GM18507 (cell line): ENCODE measurements around the gene SLC27A1.
"Not testable (repeated sequence)": the region's sequence is repeated elsewhere in the genome, so short reads cannot be mapped to it uniquely, and the experiment has no call there.

ENCODE experiments used
- DNase-seq: peaks from one replicate; pipeline ENCODE4 v3.0.0; 2011; ENCODE audit warnings: low read depth; ENCODE audit not compliant: insufficient read length; ENCODE audit errors: extremely low spot score
- FAIRE-seq: peaks from 2 replicates; lab custom pipeline; 2011; peaks lifted over from hg19 to GRCh38; lab: Jason Lieb, UNC

Gene SLC27A1

GRCh38 chr19:17455308-17456123, 14.8 kb upstream of the SLC27A1 start:
- FAIRE-seq (no peak), DNase-seq (no peak)

GRCh38 chr19:17456127-17456526, 14.2 kb upstream of the SLC27A1 start:
- DNase-seq (no peak), FAIRE-seq (no peak)

- FAIRE-seq = no peak
- DNase-seq = no peak
Measured at GRCh38 chr19:17457616-17458015, 12.7 kb upstream of the SLC27A1 start.

- no peak for FAIRE-seq
- no peak for DNase-seq
Measured at GRCh38 chr19:17458970-17459369, 11.4 kb upstream of the SLC27A1 start.

- no peak for FAIRE-seq
Measured at GRCh38 chr19:17460372-17461230, 9.7 kb upstream of the SLC27A1 start, which contains the start of gene NXNL1. NXNL1 (minus strand) TSS chr19:17460926; CDS start chr19:17460869, 57 bp downstream.

GRCh38 chr19:17466487-17466850, 3.9 kb upstream of the SLC27A1 start:
- FAIRE-seq (no peak), DNase-seq (no peak)

More at GRCh38 chr19:17460372-17461230, 9.7 kb upstream of the SLC27A1 start, which contains the start of gene NXNL1:
- no peak for DNase-seq

- FAIRE-seq (no peak), DNase-seq (no peak)
Measured at GRCh38 chr19:17467471-17468301, 2.6 kb upstream of the SLC27A1 start.

GRCh38 chr19:17468302-17469091, 1.8 kb upstream of the SLC27A1 start:
- DNase-seq (no peak), FAIRE-seq (no peak)

- FAIRE-seq (no peak), DNase-seq (no peak)
Measured at GRCh38 chr19:17469092-17469480, 1.2 kb upstream of the SLC27A1 start.

GRCh38 chr19:17469481-17470067, 750 bp upstream of the SLC27A1 start:
- FAIRE-seq (no peak), DNase-seq (peak; percentile 67)

- no peak for FAIRE-seq
- no peak for DNase-seq
Measured at GRCh38 chr19:17471410-17472125, 1.2 kb downstream of the SLC27A1 start.

GRCh38 chr19:17473041-17473440, 2.7 kb downstream of the SLC27A1 start:
- DNase-seq (no peak), FAIRE-seq (no peak)

- FAIRE-seq, DNase-seq: not testable (repeated sequence)
Measured at GRCh38 chr19:17475011-17475540, 4.8 kb downstream of the SLC27A1 start.

- DNase-seq (no peak), FAIRE-seq (no peak)
Measured at GRCh38 chr19:17475541-17476115, 5.3 kb downstream of the SLC27A1 start.

GRCh38 chr19:17479325-17479791, 9.0 kb downstream of the SLC27A1 start:
- FAIRE-seq = no peak

GRCh38 chr19:17481986-17482385, 11.7 kb downstream of the SLC27A1 start:
- DNase-seq (no peak), FAIRE-seq (no peak)

More at GRCh38 chr19:17479325-17479791, 9.0 kb downstream of the SLC27A1 start:
- DNase-seq = no peak
